ENCODE results near the gene EPB42.

- TF ChIP-seq CTCF (IDR thresholded peaks at IDR 0.05; ENCODE audit: low read length) (no peak), EZH2 (IDR thresholded peaks at IDR 0.05; ENCODE audit: borderline replicate concordance, low read length) (no peak)
Measured at GRCh38 chr15:43168192-43169107, 52.4 kb downstream of the EPB42 start.
